GM13977 (cell line): ENCODE measurements around the gene LCP1.
"Not testable (repeated sequence)": the region's sequence is repeated elsewhere in the genome, so short reads cannot be mapped to it uniquely, and the experiment has no call there.

ENCODE experiments used
- DNase-seq: peaks from one replicate; pipeline ENCODE4 v3.0.0; 2012; ENCODE audit warnings: low spot score
- in situ Hi-C: fragments of 300-500 bp; cut with MboI; formaldehyde crosslinking; loops from one replicate; pipeline ENCODE4 v1.12.0; 2022; ENCODE audit warnings: low sequenced_read_pairs, low pct_unique_long_range_greater_than_20kb, mixed read lengths, inconsistent platforms; ENCODE audit not compliant: unreplicated experiment
- TF ChIP-seq, protein P1 (sequence below): IDR thresholded peaks from 2 replicates; pipeline ENCODE4 v1.5.1; 2012; ENCODE audit warnings: mild to moderate bottlenecking, control low read depth; ENCODE audit not compliant: insufficient read depth; ENCODE audit errors: extremely low read depth, missing control alignments

The LCP1 gene

DNA sequence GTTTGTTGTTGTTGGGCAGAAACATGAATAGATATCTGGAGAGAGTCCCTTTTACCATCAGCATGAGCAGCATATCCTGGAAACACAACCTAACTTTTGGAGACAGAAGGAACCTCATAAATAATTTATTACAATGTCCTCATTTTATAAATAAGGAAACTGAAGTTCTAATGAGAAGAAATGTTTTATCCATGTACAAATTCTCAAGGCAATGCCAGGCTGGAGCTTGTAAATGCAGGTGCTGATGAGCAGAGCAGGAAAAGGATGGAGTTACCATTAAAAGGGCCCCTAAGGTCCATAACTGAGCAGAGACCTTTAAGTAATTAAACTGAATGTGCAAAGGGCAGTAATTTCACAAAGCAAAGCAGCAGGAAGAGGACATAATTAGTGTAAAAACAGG, 17.3 kb downstream of the LCP1 start:
- in situ Hi-C loops: no loop called here
- DNase-seq: no peak
- TF ChIP-seq, protein P1, sequence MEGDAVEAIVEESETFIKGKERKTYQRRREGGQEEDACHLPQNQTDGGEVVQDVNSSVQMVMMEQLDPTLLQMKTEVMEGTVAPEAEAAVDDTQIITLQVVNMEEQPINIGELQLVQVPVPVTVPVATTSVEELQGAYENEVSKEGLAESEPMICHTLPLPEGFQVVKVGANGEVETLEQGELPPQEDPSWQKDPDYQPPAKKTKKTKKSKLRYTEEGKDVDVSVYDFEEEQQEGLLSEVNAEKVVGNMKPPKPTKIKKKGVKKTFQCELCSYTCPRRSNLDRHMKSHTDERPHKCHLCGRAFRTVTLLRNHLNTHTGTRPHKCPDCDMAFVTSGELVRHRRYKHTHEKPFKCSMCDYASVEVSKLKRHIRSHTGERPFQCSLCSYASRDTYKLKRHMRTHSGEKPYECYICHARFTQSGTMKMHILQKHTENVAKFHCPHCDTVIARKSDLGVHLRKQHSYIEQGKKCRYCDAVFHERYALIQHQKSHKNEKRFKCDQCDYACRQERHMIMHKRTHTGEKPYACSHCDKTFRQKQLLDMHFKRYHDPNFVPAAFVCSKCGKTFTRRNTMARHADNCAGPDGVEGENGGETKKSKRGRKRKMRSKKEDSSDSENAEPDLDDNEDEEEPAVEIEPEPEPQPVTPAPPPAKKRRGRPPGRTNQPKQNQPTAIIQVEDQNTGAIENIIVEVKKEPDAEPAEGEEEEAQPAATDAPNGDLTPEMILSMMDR: no peak

DNA sequence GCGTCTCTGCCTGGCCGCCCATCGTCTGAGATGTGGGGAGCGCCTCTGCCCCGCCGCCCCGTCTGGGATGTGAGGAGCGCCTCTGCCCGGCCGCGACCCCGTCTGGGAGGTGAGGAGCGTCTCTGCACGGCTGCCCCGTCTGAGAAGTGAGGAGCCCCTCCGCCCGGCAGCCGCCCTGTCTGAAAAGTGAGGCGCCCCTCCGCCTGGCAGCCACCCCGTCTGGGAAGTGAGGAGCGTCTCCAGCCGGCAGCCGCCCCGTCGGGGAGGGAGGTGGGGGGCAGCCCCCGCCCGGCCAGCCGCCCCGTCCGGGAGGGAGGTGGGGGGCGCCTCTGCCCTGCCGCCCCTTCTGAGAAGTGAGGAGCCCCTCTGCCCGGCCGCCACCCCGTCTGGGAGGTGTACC, 19.2 kb downstream of the LCP1 start:
- in situ Hi-C loops, DNase-seq: not testable (repeated sequence)

DNA sequence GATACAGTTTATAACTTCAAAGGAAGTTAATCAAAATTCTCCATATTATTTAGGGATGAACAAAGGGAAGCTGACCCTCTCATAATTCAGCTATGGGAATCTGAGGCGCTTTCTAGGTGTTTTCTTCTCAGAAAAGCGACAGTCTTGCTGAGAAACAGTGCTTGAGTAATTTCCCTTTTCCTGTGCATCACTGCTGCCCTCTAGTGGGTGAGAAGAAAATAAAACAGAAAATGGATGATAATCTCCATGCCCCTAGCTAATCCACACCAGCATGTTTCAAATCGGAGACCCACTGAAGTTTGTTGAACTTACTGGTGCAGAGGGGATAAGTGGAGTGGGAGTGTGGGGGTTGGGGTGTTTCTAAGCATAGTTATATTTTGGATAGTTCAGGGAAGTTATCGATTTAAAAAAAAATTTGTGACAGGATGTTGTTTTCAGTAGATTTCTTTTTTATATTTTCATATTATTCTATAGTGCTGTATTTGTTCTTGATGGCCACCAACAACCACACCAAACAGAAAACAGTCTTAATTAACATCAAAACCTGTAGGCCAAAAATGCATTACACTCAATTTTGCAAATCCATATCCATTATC, 21.4 kb downstream of the LCP1 start:
- in situ Hi-C loops: no loop called here
- TF ChIP-seq, protein P1: peak; percentile 76
- peak; percentile 70 for DNase-seq

DNA sequence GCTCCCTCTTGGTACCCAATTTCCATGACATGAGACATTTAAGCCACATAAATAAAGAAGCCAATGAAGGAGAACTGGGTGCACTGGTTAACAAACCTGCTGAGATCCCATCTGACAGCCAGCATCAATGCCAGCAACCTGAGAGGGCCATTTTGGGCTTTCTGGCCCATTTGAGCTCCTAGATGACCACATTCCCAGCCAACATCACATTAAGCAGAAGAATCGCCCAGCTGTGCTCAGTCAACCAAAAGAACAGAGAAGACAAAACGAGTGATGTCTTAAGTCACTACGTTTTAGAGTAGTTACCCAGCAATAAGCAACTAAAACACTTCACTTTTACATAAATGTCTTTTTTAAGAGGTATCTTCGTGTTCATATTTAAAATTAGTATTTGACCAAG, 21.9 kb downstream of the LCP1 start:
- no peak for DNase-seq
- TF ChIP-seq, protein P1: no peak
- in situ Hi-C loops: no loop called here

DNA sequence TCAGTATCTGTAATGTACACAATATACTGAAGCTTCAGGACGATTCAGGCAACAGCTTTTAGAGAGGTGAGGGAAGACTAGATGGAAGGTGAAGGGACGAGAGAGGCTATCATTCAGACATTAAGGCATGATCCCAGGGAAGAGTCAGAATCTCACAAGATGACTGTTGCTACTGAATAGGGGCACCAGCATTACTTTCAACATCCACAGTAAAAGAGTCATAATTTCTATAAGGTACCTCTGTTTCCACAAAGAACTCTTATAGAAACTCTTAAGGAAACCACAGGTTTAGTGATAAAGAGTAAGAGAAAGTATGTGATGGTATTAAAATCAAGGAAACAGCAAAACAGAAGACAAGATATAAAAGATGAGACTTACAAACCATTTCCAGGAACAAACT, 23.0 kb downstream of the LCP1 start:
- no peak for DNase-seq
- in situ Hi-C loops: no loop called here
- TF ChIP-seq, protein P1: no peak

DNA sequence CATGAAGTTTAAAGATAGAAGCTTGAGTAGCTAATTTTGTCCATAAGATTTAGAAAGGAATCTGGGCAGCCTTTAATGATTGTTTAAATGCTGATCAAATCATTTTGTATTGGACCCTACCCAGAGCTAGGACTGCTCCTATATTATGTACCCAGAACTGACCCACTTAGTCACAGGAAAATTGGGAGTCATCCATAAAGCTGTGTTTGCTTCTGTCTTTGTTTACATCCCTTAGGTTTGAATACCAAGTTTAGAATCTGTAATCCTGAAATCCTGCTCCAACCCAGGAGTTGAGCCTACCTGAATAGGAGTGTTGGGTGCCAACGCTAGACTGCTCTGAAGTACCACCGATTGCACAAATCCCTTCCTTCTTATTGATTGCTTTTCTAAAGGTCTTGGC, 23.8 kb downstream of the LCP1 start:
- no peak for DNase-seq
- TF ChIP-seq, protein P1: no peak
- in situ Hi-C loops: no loop called here

DNA sequence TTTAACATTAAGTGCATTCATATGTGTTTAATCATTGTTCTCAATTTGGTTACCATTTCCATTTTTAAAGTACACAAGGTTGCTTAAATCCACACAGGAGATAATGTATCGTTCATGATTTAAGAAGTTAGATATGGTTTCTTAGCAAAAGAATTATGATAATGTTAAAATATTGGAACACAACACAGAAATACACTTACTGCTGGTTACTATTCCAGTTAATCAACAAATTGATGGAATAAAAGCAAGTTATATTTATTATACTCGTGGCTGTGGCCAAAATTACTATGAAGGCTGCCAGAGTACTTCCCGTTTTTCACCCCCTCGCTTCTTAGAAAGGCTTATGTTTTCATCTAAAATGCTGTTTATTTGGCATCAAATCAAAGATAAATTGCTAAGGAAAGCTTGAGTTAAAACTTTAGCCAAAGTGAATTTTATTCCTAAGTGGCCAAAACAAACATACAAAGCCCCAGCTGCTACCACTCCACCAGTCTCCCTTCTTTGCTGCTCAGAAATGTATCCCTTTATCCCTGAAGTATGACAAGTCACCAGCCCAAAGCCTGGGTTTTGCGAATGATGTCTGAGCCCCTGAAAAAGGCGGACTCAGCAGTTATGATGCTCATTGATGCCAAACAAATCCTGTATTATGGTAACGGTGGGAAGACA, 27.7 kb downstream of the LCP1 start:
- no peak for DNase-seq
- in situ Hi-C loops: no loop called here
- TF ChIP-seq, protein P1: no peak
